Measurements from ENCODE around the gene KCNAB1. TPM values are rescaled to one million over a fixed set of nuclear protein-coding genes. Genes with fewer than 3 reads are reported as not detected.

Gene KCNAB1
- total and polyA plus RNA-seq, 2 of the 8 experiments (the other 6 are each of a cell fraction or from before 2014, with no cell fraction given): 0.51 to 2.3 TPM

DNA sequence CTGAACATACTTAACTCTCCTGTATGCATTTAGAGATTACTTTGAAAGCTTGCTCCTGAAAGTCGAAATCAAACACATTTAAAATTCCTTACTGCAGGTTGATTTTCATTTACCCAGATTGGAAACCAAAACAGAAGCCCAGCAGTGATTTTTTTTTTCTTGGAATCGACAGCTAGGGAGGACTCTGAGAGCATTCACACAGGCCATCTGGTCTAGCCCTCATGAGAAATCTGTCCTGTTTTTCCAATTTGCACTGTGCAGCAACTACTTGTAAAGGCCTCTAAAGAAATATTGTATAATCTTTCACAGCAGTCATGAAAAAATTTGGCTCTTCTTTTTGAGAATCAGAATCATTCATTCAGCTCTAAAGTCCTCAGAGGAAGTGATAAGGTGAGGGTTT lies 179.2 kb downstream of the KCNAB1 start:
- POLR2A ChIA-PET (ENCODE audit: partially characterized antibody): no interaction called here
- 71% methylated on average over 2 of the region's 2 CpGs; no CpG with 5 or more reads in 1 of the 2 experiments for WGBS, 2 experiments (ENCODE audit: extremely low coverage in 1 of 2, insufficient coverage in 1 of 2, insufficient read length in 1 of 2, insufficient replicate concordance in 2 of 2, low coverage in 1 of 2, low lambda C conversion rate in 2 of 2, missing lambda C conversion rate in 1 of 2)
- FAIRE-seq: no peak

More for the DNA sequence above, 179.2 kb downstream of the KCNAB1 start:
- TF ChIP-seq SIN3A (conservative IDR thresholded peaks at IDR 0.05 in 1 of 2, IDR thresholded peaks at IDR 0.05 in 1 of 2; ENCODE audit: low read depth in 1 of 2, low read length in 2 of 2) (no peak), SIRT6 (IDR thresholded peaks at IDR 0.05; ENCODE audit: low read length) (no peak), RFX5 (IDR thresholded peaks at IDR 0.05; ENCODE audit: borderline replicate concordance, low read depth, low read length) (no peak), KDM4A (IDR thresholded peaks at IDR 0.05; ENCODE audit: low read depth, low read length, severe bottlenecking) (no peak), CEBPB (IDR thresholded peaks at IDR 0.05; ENCODE audit: low read depth, low read length) (no peak), SP2 (IDR thresholded peaks at IDR 0.05; ENCODE audit: low read length) (no peak), TEAD4 (IDR thresholded peaks at IDR 0.05; ENCODE audit: low read depth, low read length) (no peak), CTBP2 (IDR thresholded peaks at IDR 0.05; ENCODE audit: borderline replicate concordance, insufficient read depth, insufficient read length, low read length) (no peak), POLR2A (IDR thresholded peaks at IDR 0.05; ENCODE audit: control extremely low read depth in 1 of 2, low read depth in 2 of 2, low read length in 2 of 2) (no peak), EP300 (IDR thresholded peaks at IDR 0.05; ENCODE audit: borderline replicate concordance in 1 of 2, low read depth in 2 of 2, low read length in 2 of 2) (no peak), CBX8 (IDR thresholded peaks at IDR 0.05; ENCODE audit: borderline replicate concordance, low read depth, low read length) (no peak)
- TF ChIP-seq, protein P1, sequence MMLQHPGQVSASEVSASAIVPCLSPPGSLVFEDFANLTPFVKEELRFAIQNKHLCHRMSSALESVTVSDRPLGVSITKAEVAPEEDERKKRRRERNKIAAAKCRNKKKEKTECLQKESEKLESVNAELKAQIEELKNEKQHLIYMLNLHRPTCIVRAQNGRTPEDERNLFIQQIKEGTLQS (IDR thresholded peaks at IDR 0.05; ENCODE audit: insufficient read depth, low read depth, low read length): no peak
- no peaks in the 10 kb centered on the region for H3K79me1 ChIP-seq (ENCODE audit: low read depth, low read length)
- no peak overlapping the region for H3K4me3 ChIP-seq (ENCODE audit: extremely low read depth in 1 of 4, insufficient read depth in 2 of 4, low read depth in 3 of 4, low read length in 4 of 4)
- H4K91ac ChIP-seq (replicated peaks; ENCODE audit: insufficient read length, low read length): no peak overlapping the region
- no peak overlapping the region for H3K14ac ChIP-seq (ENCODE audit: insufficient read length)
- H2BK120ac ChIP-seq (replicated peaks; ENCODE audit: low read depth, low read length): no peak overlapping the region
- no peak overlapping the region for H3K27ac ChIP-seq (ENCODE audit: low read depth, low read length)
- no peak overlapping the region for H3K18ac ChIP-seq (ENCODE audit: extremely low read depth, low read length)
- H3K27me3 ChIP-seq (replicated peaks in 1 of 4; ENCODE audit: control insufficient read depth in 3 of 4, extremely low read depth in 1 of 4, insufficient read depth in 3 of 4, low read length in 3 of 4): no peaks in the 10 kb centered on the region; a peak in 1 of 7 replicates
- H4K20me1 ChIP-seq (replicated peaks in 1 of 2; ENCODE audit: control insufficient read depth in 1 of 2, insufficient read depth in 2 of 2, low read length in 2 of 2): no peaks in the 10 kb centered on the region
- H3K23ac ChIP-seq (ENCODE audit: insufficient read length): no peak overlapping the region
- H2BK20ac ChIP-seq (ENCODE audit: low read length): no peak overlapping the region
- H3K36me3 ChIP-seq (ENCODE audit: control insufficient read depth in 2 of 4, insufficient read depth in 4 of 4, low read length in 3 of 4): no peaks in the 10 kb centered on the region
- no peaks in the 10 kb centered on the region for H3K79me2 ChIP-seq (ENCODE audit: control insufficient read depth in 1 of 2, insufficient read depth in 2 of 2, low read length in 2 of 2)
- no peak for DNase-seq (ENCODE audit: low read depth in 1 of 2, low spot score in 2 of 2)
- no peak overlapping the region for H2BK5ac ChIP-seq (ENCODE audit: low read depth, low read length)
- no peaks in the 10 kb centered on the region for H3K4me1 ChIP-seq (replicated peaks in 1 of 4; ENCODE audit: control insufficient read depth in 3 of 4, insufficient read depth in 4 of 4, low read length in 3 of 4)
- no peak overlapping the region for H3K4me2 ChIP-seq (ENCODE audit: insufficient read depth in 1 of 2, low read depth in 2 of 2, low read length in 2 of 2)
- no peaks in the 10 kb centered on the region for H3K23me2 ChIP-seq (ENCODE audit: low read depth, low read length)
- H2AK5ac ChIP-seq (ENCODE audit: low read depth, low read length): no peak overlapping the region
- no peak overlapping the region for H2AFZ ChIP-seq (ENCODE audit: low read length)
- no peak overlapping the region for H4K5ac ChIP-seq (ENCODE audit: insufficient read length, low read depth, low read length)
- no peak overlapping the region for H3K9ac ChIP-seq (replicated peaks in 1 of 4; ENCODE audit: extremely low read depth in 1 of 4, low read depth in 3 of 4, low read length in 3 of 4)
- no peak overlapping the region for H4K8ac ChIP-seq (ENCODE audit: extremely low read depth, insufficient read depth, low read length)
- no peak overlapping the region for H3K56ac ChIP-seq (replicated peaks; ENCODE audit: insufficient read length, low read depth, low read length)
- H3K4ac ChIP-seq (replicated peaks; ENCODE audit: insufficient read length, low read depth, low read length): no peak overlapping the region
- no peaks in the 10 kb centered on the region for H3K9me3 ChIP-seq (ENCODE audit: insufficient read depth in 2 of 2, low read depth in 1 of 2, low read length in 1 of 2)
- no peak overlapping the region for H2BK12ac ChIP-seq (ENCODE audit: low read depth, low read length)
- CTCF ChIA-PET (ENCODE audit: partially characterized antibody): interaction anchor here (1.3 kb wide), 1 partner anchor 36 kb away, joined by 3 read pairs; no protein-coding TSS in a partner anchor
- H2BK15ac ChIP-seq (ENCODE audit: low read length): no peak overlapping the region

Data from H1 (cell line).